Trophoblast cell (in vitro differentiated cells and primary cell): ENCODE data around the gene CEP164.
A peak's percentile ranks its signal among the peaks of the same experiment; 100 is the strongest.
"Not testable (repeated sequence)": the region's sequence is repeated elsewhere in the genome, so short reads cannot be mapped to it uniquely, and the experiment has no call there.

Experiments
- DNase-seq, 2 donors: peaks; one replicate each; pipeline ENCODE4 v3.0.0-alpha.2; 2016
- H2AFZ ChIP-seq: 2 replicates; pipeline ENCODE4 v1.6.1; 2013; ENCODE audit warnings: low read length, moderate library complexity, mild to moderate bottlenecking; ENCODE audit not compliant: insufficient read depth, poor library complexity
- H2AK5ac ChIP-seq: 2 replicates; pipeline ENCODE4 v1.6.1; 2013; ENCODE audit warnings: mild to moderate bottlenecking, low read length
- H2BK120ac ChIP-seq: 2 replicates; pipeline ENCODE4 v1.6.1; 2013; ENCODE audit warnings: low read length, mild to moderate bottlenecking, moderate library complexity; ENCODE audit not compliant: insufficient read depth, poor library complexity
- H2BK12ac ChIP-seq: 2 replicates; pipeline ENCODE4 v1.6.1; 2013; ENCODE audit warnings: mild to moderate bottlenecking, low read length, moderate library complexity
- H2BK5ac ChIP-seq: 2 replicates; pipeline ENCODE4 v1.6.1; 2013; ENCODE audit warnings: low read length, low read depth, moderate library complexity, mild to moderate bottlenecking; ENCODE audit not compliant: poor library complexity
- H3K14ac ChIP-seq: 2 replicates; pipeline ENCODE4 v1.6.1; 2013; ENCODE audit warnings: mild to moderate bottlenecking, low read length
- H3K18ac ChIP-seq: 2 replicates; pipeline ENCODE4 v1.6.1; 2013; ENCODE audit warnings: mild to moderate bottlenecking, low read length
- H3K23ac ChIP-seq: 2 replicates; pipeline ENCODE4 v1.6.1; 2013; ENCODE audit warnings: low read length
- H3K27ac ChIP-seq: 2 replicates; pipeline ENCODE4 v1.5.1; 2013; ENCODE audit warnings: low read depth, mild to moderate bottlenecking, inconsistent platforms, low read length, moderate library complexity
- H3K27me3 ChIP-seq: 2 replicates; pipeline ENCODE4 v1.6.1; 2013; ENCODE audit warnings: inconsistent platforms, mild to moderate bottlenecking, low read length, moderate library complexity; ENCODE audit not compliant: insufficient read depth
- H3K36me3 ChIP-seq, 2 experiments: 1 replicate in 1 of 2; 2 replicates in 1 of 2; pipeline ENCODE4 v1.6.1; 2013; ENCODE audit warnings: low read length in 2 of 2, mild to moderate bottlenecking in 2 of 2, moderate library complexity in 1 of 2; ENCODE audit not compliant: insufficient read depth in 2 of 2, control insufficient read depth in 1 of 2
- H3K4ac ChIP-seq: 2 replicates; pipeline ENCODE4 v1.6.1; 2013; ENCODE audit warnings: low read depth, mild to moderate bottlenecking, low read length, moderate library complexity
- H3K4me1 ChIP-seq, 2 experiments: 1 replicate in 1 of 2; 2 replicates in 1 of 2; pipeline ENCODE4 v1.6.1; 2013; ENCODE audit warnings: low read length in 2 of 2, mild to moderate bottlenecking in 2 of 2, moderate library complexity in 1 of 2; ENCODE audit not compliant: insufficient read depth in 2 of 2, control insufficient read depth in 1 of 2
- H3K4me2 ChIP-seq: 2 replicates; pipeline ENCODE4 v1.6.1; 2013; ENCODE audit warnings: inconsistent platforms, mild to moderate bottlenecking, low read length, moderate library complexity
- H3K4me3 ChIP-seq: 2 replicates; pipeline ENCODE4 v1.5.1; 2013; ENCODE audit warnings: mild to moderate bottlenecking, low read depth, low read length, inconsistent platforms
- H3K79me1 ChIP-seq: one replicate; pipeline ENCODE4 v1.6.1; 2013; ENCODE audit warnings: low read length
- H3K79me2 ChIP-seq: 2 replicates; pipeline ENCODE4 v1.6.1; 2013; ENCODE audit warnings: low read length, mild to moderate bottlenecking; ENCODE audit not compliant: control insufficient read depth, insufficient read depth, poor library complexity
- H3K9ac ChIP-seq: 2 replicates; pipeline ENCODE4 v1.6.1; 2013; ENCODE audit warnings: mild to moderate bottlenecking, low read length
- H3K9me3 ChIP-seq: 2 replicates; pipeline ENCODE4 v1.6.1; 2013; ENCODE audit warnings: low read depth, mild to moderate bottlenecking, control low read depth, inconsistent platforms, low read length; ENCODE audit not compliant: insufficient read depth
- H4K12ac ChIP-seq: 2 replicates; pipeline ENCODE4 v1.6.1; 2013; ENCODE audit warnings: low read depth, mild to moderate bottlenecking, low read length, moderate library complexity
- H4K8ac ChIP-seq: 2 replicates; pipeline ENCODE4 v1.6.1; 2013; ENCODE audit warnings: low read depth, mild to moderate bottlenecking, low read length, moderate library complexity
- H4K91ac ChIP-seq: one replicate; pipeline ENCODE4 v1.6.1; 2013; ENCODE audit warnings: low read depth, mild to moderate bottlenecking, low read length, moderate library complexity
- WGBS: extraction: QIAGEN DNeasy Blood & Tissue Kit; methylation state at CpG from one replicate; pipeline ENCODE4 v1.1.7; 2013; ENCODE audit warnings: missing lambda C conversion rate; ENCODE audit not compliant: insufficient read length, insufficient coverage; ENCODE audit errors: extremely low coverage; 5-methylcytosine and 5-hydroxymethylcytosine counted together

The CEP164 gene

DNA sequence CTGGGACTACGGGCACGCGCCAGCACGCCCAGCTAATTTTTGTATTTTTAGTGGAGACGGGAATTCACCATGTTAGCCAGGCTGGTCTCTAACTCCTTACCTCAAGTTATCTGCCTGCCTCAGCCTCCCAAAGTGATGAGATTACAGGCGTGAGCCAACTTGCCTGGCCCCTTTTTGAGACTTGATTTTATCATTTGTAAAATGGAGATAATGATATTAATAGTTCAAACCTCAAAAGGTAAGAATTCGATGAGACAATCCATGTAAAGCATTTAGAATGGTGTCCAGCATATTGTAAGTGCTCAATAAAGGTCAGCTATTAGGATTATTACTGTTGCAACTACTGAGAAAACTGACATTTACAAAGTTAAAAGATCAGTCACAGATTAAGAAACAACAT is 8.9 kb upstream of the CEP164 start:
- H3K4me1 ChIP-seq = peaks cover 10 to 13% of the 10 kb centered on the region in 2 experiments
- H3K27ac ChIP-seq = no peak overlapping the region
- no peak overlapping the region for H3K4me2 ChIP-seq
- H3K9ac ChIP-seq = no peak overlapping the region
- H3K27me3 ChIP-seq = no peaks in the 10 kb centered on the region
- no peak overlapping the region for H3K4me3 ChIP-seq
- no peak overlapping the region for H2BK5ac ChIP-seq
- no peak overlapping the region for H4K8ac ChIP-seq
- H3K14ac ChIP-seq = no peak overlapping the region
- no CpG with 5 or more reads among the region's 7 CpGs for WGBS
- no peaks in the 10 kb centered on the region for H3K79me1 ChIP-seq
- H2AFZ ChIP-seq = no peak overlapping the region
- no peak overlapping the region for H3K4ac ChIP-seq
- DNase-seq = no peak
- H3K79me2 ChIP-seq = peaks cover 5% of the 10 kb centered on the region
- H4K12ac ChIP-seq = no peak overlapping the region
- no peak overlapping the region for H2BK12ac ChIP-seq
- no peak overlapping the region for H3K18ac ChIP-seq
- H2BK120ac ChIP-seq = no peak overlapping the region
- no peak overlapping the region for H3K23ac ChIP-seq
- no peaks in the 10 kb centered on the region for H3K36me3 ChIP-seq
- no peak overlapping the region for H4K91ac ChIP-seq
- no peak overlapping the region for H2AK5ac ChIP-seq
- no peaks in the 10 kb centered on the region for H3K9me3 ChIP-seq

DNA sequence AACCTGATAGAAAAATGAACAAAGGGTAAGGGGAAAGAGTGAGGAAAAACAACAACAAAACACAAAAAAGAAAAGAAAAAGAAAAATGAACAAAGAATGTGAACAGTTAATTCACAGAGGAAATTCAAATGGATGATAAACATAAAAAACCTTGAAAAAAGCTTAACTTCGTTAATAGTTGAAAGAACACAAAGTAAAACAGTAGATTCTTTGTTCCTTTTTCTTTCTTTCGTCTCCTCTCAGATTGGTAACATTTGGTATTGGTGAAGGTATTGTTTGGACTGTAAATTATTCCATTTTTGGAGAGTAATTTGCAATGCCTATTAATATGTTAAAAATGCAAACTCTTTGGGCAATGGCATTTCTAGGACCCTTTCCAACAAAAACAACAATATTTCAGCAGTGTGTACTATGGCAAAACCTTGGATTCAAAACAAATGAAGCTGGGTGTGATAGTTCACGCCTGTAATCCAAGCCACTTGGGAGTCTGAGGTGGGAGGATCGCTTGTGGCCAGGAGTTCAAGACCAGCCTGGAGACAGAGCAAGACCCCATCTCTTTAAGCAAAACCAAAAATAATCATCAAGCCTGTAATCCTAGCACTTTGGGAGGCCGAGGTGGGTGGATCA is 8.3 kb upstream of the CEP164 start:
- Histone ChIP-seq H2BK12ac (no peak overlapping the region), H3K4ac (no peak overlapping the region), H3K9me3 (no peaks in the 10 kb centered on the region), H3K4me2 (no peak overlapping the region), H3K27ac (no peak overlapping the region), H4K91ac (no peak overlapping the region), H3K9ac (no peak overlapping the region), H3K14ac (no peak overlapping the region), H3K23ac (no peak overlapping the region), H3K27me3 (no peaks in the 10 kb centered on the region), H3K4me1 (peaks cover 10% of the 10 kb centered on the region in 2 experiments), H3K4me3 (no peak overlapping the region), H2BK5ac (no peak overlapping the region), H3K79me1 (no peaks in the 10 kb centered on the region), H2AK5ac (no peak overlapping the region), H4K12ac (no peak overlapping the region), H3K18ac (no peak overlapping the region), H3K36me3 (no peaks in the 10 kb centered on the region), H2BK120ac (no peak overlapping the region), H3K79me2 (peaks cover 5% of the 10 kb centered on the region), H2AFZ (no peak overlapping the region), H4K8ac (no peak overlapping the region)
- WGBS = no CpG with 5 or more reads among the region's 5 CpGs
- no peak for DNase-seq

DNA sequence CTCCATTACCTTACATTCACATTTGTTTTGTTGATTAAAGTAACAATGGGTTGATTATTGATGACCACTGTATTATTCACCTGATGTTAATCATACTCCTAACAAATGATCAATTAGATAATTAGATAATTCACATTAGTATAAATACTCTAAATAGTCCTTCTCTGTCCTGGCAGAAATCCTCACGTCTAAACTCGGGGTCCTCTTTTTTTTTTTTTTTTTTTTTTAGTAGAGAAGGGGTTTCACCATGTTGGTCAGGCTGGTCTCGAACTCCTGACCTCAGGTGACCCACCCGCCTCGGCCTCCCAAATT is 443 bp upstream of the CEP164 start:
- not testable (repeated sequence) for H2BK12ac ChIP-seq, H3K27me3 ChIP-seq, H3K36me3 ChIP-seq, H3K4me3 ChIP-seq, H3K79me2 ChIP-seq, DNase-seq, H3K14ac ChIP-seq, H3K9me3 ChIP-seq, H3K23ac ChIP-seq, H3K27ac ChIP-seq, H2BK120ac ChIP-seq, H3K4me1 ChIP-seq, H2AK5ac ChIP-seq, H3K79me1 ChIP-seq, H4K91ac ChIP-seq, H2AFZ ChIP-seq, H4K8ac ChIP-seq, H4K12ac ChIP-seq, H3K9ac ChIP-seq, H3K4ac ChIP-seq, H2BK5ac ChIP-seq, H3K18ac ChIP-seq
- WGBS = no CpG with 5 or more reads among the region's 5 CpGs
- peak overlapping the region; percentile 23 for H3K4me2 ChIP-seq

DNA sequence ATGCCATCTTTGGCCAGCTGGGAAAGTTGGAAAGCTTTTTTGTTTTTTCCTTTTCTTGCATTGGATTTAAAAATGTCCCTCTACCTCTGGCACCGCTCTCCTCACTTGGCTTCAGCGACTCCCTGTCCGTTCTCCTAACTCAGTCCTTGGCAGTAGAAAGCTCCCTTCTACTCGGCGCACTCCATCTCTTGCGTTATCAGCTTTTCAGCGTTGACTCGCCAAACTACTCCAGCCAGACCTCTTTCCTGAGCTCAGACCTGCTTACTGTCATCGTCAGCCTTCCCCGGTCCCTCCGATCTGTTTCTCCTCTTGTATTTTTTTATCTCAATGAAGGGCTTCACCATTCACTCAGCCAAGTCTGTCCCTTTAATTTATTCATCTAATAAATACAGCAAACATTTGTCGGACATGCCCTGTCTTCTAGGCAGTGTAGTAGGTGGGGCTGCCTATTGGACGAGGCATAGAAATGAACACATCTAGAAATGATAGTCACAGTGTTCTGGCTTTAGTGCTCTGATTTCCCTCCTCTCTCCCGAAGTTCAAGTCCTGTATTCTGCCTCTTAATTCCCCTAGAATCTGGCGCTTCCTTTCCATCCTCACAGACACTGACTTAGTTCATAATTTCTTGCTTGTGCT is 839 bp downstream of the CEP164 start:
- no peaks in the 10 kb centered on the region for H3K36me3 ChIP-seq
- H2AK5ac ChIP-seq = no peak overlapping the region
- peak in 1 of 2 donors; percentile 43 for DNase-seq
- H3K4ac ChIP-seq = no peak overlapping the region
- no peaks in the 10 kb centered on the region for H3K79me1 ChIP-seq
- no peaks in the 10 kb centered on the region for H3K79me2 ChIP-seq
- H4K8ac ChIP-seq = peak overlapping the region; percentile 63
- H3K27me3 ChIP-seq = no peaks in the 10 kb centered on the region
- H3K27ac ChIP-seq = no peak overlapping the region
- H3K4me2 ChIP-seq = peak overlapping the region; percentile 91
- H3K4me1 ChIP-seq = peaks cover 0 to 3% of the 10 kb centered on the region in 2 experiments
- WGBS = no CpG with 5 or more reads among the region's 15 CpGs
- no peak overlapping the region for H4K12ac ChIP-seq
- H2BK5ac ChIP-seq = no peak overlapping the region
- peak overlapping the region; percentile 30 for H4K91ac ChIP-seq
- H3K4me3 ChIP-seq = peak overlapping the region; percentile 84
- no peaks in the 10 kb centered on the region for H3K9me3 ChIP-seq
- peak overlapping the region; percentile 29 for H3K14ac ChIP-seq
- peak overlapping the region; percentile 33 for H3K18ac ChIP-seq
- H2BK12ac ChIP-seq = no peak overlapping the region
- no peak overlapping the region for H2BK120ac ChIP-seq
- no peak overlapping the region for H3K23ac ChIP-seq
- peak overlapping the region; percentile 87 for H3K9ac ChIP-seq
- H2AFZ ChIP-seq = no peak overlapping the region
